Uterus (tissue), 4 donors: Measurements from ENCODE around the gene COL18A1. TPM values are rescaled to one million over a fixed set of nuclear protein-coding genes. Genes with fewer than 3 reads are reported as not detected.

Experiments
- DNase-seq, 2 donors: peaks; one replicate each; pipeline ENCODE4 v3.0.0-alpha.2; 2019 to 2020
- H3K27ac ChIP-seq, 2 donors: fragments of 200-600 bp; sonication (generic); 1 replicate in 1 of 2; 2 replicates in 1 of 2; pipeline ENCODE4 v1.5.1; 2016 to 2018
- H3K27me3 ChIP-seq, 2 donors: fragments of 200-600 bp; sonication (generic); one replicate each; pipeline ENCODE4 v1.5.1; 2018 to 2019; ENCODE audit warnings: control low read depth in 1 of 2
- H3K36me3 ChIP-seq, 2 donors: fragments of 200-600 bp; sonication (generic); one replicate each; pipeline ENCODE4 v1.5.1; 2019; ENCODE audit warnings: control low read depth in 1 of 2
- H3K4me1 ChIP-seq, 2 donors: fragments of 200-600 bp; sonication (generic); one replicate each; pipeline ENCODE4 v1.5.1; 2018 to 2019; ENCODE audit warnings: control low read depth in 1 of 2
- H3K4me3 ChIP-seq, 2 donors: fragments of 200-600 bp; sonication (generic); 1 replicate in 1 of 2; 2 replicates in 1 of 2; pipeline ENCODE4 v1.5.1; 2018 to 2019; ENCODE audit warnings: mild to moderate bottlenecking in 1 of 2
- H3K9me3 ChIP-seq, 2 donors: fragments of 200-600 bp; sonication (generic); one replicate each; pipeline ENCODE4 v1.5.1; 2019; ENCODE audit warnings: control low read depth in 1 of 2
- POLR2A ChIP-seq, 2 donors: fragments of 450-650 bp; IDR thresholded peaks; one replicate each; pipeline ENCODE4 v1.6.1; 2016; ENCODE audit warnings: antibody characterized with exemption in 2 of 2, mild to moderate bottlenecking in 1 of 2, moderate library complexity in 1 of 2
- intact Hi-C: fragments of 100-400 bp; cut with DNase I; formaldehyde crosslinking; loops from one replicate; pipeline ENCODE4 v1.15.1; 2023; ENCODE audit warnings: low total_unique reads
- total RNA-seq, 4 donors: library from RNA; depleted of rRNA in 3 of 4; stranded (reverse); fragments of >200 nt in 3 of 4; gene quantifications; one replicate each; pipeline versions ENCODE4 v1.1.0 to v1.2.4, GENCODE V29; 2014 to 2023
- TF ChIP-seq, protein P1 (sequence below), 4 experiments: fragments of 200-600 bp in 2 of 4; fragments of 450-650 bp in 2 of 4; sonication (generic) in 2 of 4; IDR thresholded peaks; one replicate each; pipeline ENCODE4 v1.5.1; 2016 to 2019; ENCODE audit warnings: antibody characterized with exemption in 4 of 4, mild to moderate bottlenecking in 2 of 4, moderate library complexity in 1 of 4
- donor health status: DM: yes; HTN: yes; CAD: no.

COL18A1 gene
- total RNA-seq, 4 donors from 2014 or later: 73.0 to 223 (median 152) TPM

- intact Hi-C loops: no loop called here
- no peak for DNase-seq
- no peak overlapping the region for H3K4me3 ChIP-seq
- H3K27me3 ChIP-seq: no peaks in the 10 kb centered on the region
- H3K36me3 ChIP-seq: no peaks in the 10 kb centered on the region
- H3K4me1 ChIP-seq: peaks cover 6 to 22% of the 10 kb centered on the region in 2 donors
- H3K27ac ChIP-seq: no peak overlapping the region
- no peak for TF ChIP-seq POLR2A (IDR thresholded peaks at IDR 0.05)
- TF ChIP-seq, protein P1, sequence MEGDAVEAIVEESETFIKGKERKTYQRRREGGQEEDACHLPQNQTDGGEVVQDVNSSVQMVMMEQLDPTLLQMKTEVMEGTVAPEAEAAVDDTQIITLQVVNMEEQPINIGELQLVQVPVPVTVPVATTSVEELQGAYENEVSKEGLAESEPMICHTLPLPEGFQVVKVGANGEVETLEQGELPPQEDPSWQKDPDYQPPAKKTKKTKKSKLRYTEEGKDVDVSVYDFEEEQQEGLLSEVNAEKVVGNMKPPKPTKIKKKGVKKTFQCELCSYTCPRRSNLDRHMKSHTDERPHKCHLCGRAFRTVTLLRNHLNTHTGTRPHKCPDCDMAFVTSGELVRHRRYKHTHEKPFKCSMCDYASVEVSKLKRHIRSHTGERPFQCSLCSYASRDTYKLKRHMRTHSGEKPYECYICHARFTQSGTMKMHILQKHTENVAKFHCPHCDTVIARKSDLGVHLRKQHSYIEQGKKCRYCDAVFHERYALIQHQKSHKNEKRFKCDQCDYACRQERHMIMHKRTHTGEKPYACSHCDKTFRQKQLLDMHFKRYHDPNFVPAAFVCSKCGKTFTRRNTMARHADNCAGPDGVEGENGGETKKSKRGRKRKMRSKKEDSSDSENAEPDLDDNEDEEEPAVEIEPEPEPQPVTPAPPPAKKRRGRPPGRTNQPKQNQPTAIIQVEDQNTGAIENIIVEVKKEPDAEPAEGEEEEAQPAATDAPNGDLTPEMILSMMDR (IDR thresholded peaks at IDR 0.05): no peak
- H3K9me3 ChIP-seq: no peaks in the 10 kb centered on the region
Measured at GRCh38 chr21:45453308-45453950, 48.5 kb downstream of the COL18A1 start.

GRCh38 chr21:45454060-45454925 lies 49.3 kb downstream of the COL18A1 start:
- TF ChIP-seq POLR2A (IDR thresholded peaks at IDR 0.05): no peak
- TF ChIP-seq, protein P1 (IDR thresholded peaks at IDR 0.05): no peak
- no peaks in the 10 kb centered on the region for H3K27me3 ChIP-seq
- H3K9me3 ChIP-seq: no peaks in the 10 kb centered on the region
- peak overlapping the region in 1 of 2 donors; percentile 24 for H3K27ac ChIP-seq
- H3K4me1 ChIP-seq: peaks cover 6 to 22% of the 10 kb centered on the region in 2 donors
- intact Hi-C loops: no loop called here
- DNase-seq: no peak
- H3K4me3 ChIP-seq: no peak overlapping the region
- H3K36me3 ChIP-seq: no peaks in the 10 kb centered on the region

GRCh38 chr21:45454926-45455673 lies 50.1 kb downstream of the COL18A1 start:
- intact Hi-C loops: no loop called here
- no peaks in the 10 kb centered on the region for H3K27me3 ChIP-seq
- DNase-seq: no peak
- no peaks in the 10 kb centered on the region for H3K36me3 ChIP-seq
- H3K27ac ChIP-seq: peak overlapping the region in 1 of 2 donors; percentile 31
- H3K4me1 ChIP-seq: peaks cover 6 to 22% of the 10 kb centered on the region in 2 donors
- H3K9me3 ChIP-seq: no peaks in the 10 kb centered on the region
- peak overlapping the region; percentile 31 to 40 for H3K4me3 ChIP-seq
- TF ChIP-seq, protein P1 (IDR thresholded peaks at IDR 0.05): no peak
- TF ChIP-seq POLR2A (IDR thresholded peaks at IDR 0.05): no peak

DNA sequence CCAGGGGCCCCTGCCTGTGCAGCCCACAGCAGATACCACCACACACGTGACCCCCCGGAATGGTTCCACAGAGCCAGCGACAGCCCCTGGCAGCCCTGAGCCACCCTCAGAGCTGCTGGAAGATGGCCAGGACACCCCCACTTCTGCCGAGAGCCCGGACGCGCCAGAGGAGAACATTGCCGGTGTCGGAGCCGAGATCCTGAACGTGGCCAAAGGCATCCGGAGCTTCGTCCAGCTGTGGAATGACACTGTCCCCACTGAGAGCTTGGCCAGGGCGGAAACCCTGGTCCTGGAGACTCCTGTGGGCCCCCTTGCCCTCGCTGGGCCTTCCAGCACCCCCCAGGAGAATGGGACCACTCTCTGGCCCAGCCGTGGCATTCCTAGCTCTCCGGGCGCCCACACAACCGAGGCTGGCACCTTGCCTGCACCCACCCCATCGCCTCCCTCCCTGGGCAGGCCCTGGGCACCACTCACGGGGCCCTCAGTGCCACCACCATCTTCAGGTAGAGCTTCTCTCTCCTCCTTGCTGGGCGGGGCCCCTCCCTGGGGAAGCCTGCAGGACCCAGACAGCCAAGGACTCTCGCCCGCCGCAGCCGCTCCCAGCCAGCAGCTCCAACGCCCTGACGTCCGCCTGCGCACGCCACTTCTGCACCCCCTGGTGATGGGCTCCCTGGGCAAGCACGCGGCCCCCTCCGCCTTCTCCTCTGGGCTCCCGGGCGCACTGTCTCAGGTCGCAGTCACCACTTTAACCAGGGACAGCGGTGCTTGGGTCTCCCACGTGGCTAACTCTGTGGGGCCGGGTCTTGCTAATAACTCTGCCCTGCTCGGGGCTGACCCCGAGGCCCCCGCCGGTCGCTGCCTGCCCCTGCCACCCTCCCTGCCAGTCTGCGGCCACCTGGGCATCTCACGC lies 51.0 kb downstream of the COL18A1 start:
- Histone ChIP-seq H3K4me1 (peaks cover 6 to 22% of the 10 kb centered on the region in 2 donors), H3K27me3 (no peaks in the 10 kb centered on the region), H3K27ac (peak overlapping the region in 1 of 2 donors; percentile 31), H3K9me3 (no peaks in the 10 kb centered on the region), H3K36me3 (no peaks in the 10 kb centered on the region), H3K4me3 (peak overlapping the region; percentile 31 to 40)
- intact Hi-C loops: no loop called here
- TF ChIP-seq POLR2A (IDR thresholded peaks at IDR 0.05): no peak
- TF ChIP-seq, protein P1 (IDR thresholded peaks at IDR 0.05): no peak
- DNase-seq: no peak
